Liver (tissue), 9 donors: Measurements from ENCODE around the gene CHN1. TPM values are rescaled to one million over a fixed set of nuclear protein-coding genes. Genes with fewer than 3 reads are reported as not detected.

Experiments used
- DNase-seq: peaks from one replicate; pipeline ENCODE4 v3.0.0-alpha.2; 2017; ENCODE audit warnings: low spot score
- H3K27ac ChIP-seq, 2 donors: one replicate each; pipeline ENCODE4 v1.7.0; 2013; ENCODE audit warnings: inconsistent platforms in 2 of 2, low read length in 2 of 2, control low read depth in 1 of 2, low read depth in 1 of 2, mild to moderate bottlenecking in 1 of 2
- H3K27me3 ChIP-seq, 4 donors: one replicate each; pipeline versions ENCODE4 v1.6.1 to v1.7.0; 2013; ENCODE audit warnings: low read length in 3 of 4, inconsistent platforms in 1 of 4, mild to moderate bottlenecking in 1 of 4, moderate library complexity in 1 of 4; ENCODE audit not compliant: control insufficient read depth in 4 of 4, insufficient read depth in 4 of 4
- H3K36me3 ChIP-seq, 4 donors: one replicate each; pipeline versions ENCODE4 v1.6.1 to v1.7.0; 2013; ENCODE audit warnings: low read length in 3 of 4, mild to moderate bottlenecking in 3 of 4, low read depth in 1 of 4, moderate library complexity in 1 of 4; ENCODE audit not compliant: control insufficient read depth in 4 of 4, insufficient read depth in 3 of 4
- H3K4me1 ChIP-seq, 4 donors: one replicate each; pipeline versions ENCODE4 v1.6.1 to v1.7.0; 2013; ENCODE audit warnings: low read length in 3 of 4, mild to moderate bottlenecking in 3 of 4, moderate library complexity in 1 of 4; ENCODE audit not compliant: control insufficient read depth in 4 of 4, insufficient read depth in 4 of 4
- H3K4me3 ChIP-seq, 3 donors: one replicate each; pipeline versions ENCODE4 v1.6.1 to v1.7.0; 2013; ENCODE audit warnings: low read length in 3 of 3, control low read depth in 1 of 3, low read depth in 1 of 3, mild to moderate bottlenecking in 1 of 3
- H3K9ac ChIP-seq, 2 donors: one replicate each; pipeline ENCODE4 v1.7.0; 2013; ENCODE audit warnings: low read length in 2 of 2, mild to moderate bottlenecking in 2 of 2, moderate library complexity in 2 of 2, control low read depth in 1 of 2, low read depth in 1 of 2
- H3K9me3 ChIP-seq, 4 donors: one replicate each; pipeline versions ENCODE4 v1.6.1 to v1.7.0; 2013; ENCODE audit warnings: low read length in 3 of 4; ENCODE audit not compliant: control insufficient read depth in 4 of 4
- ATF3 ChIP-seq: IDR thresholded peaks from 2 replicates; pipeline ENCODE4 v1.6.1; 2016; ENCODE audit warnings: antibody characterized with exemption
- CTCF ChIP-seq: fragments of 150-350 bp; IDR thresholded peaks from 2 replicates; pipeline ENCODE4 v1.5.1; 2017; ENCODE audit warnings: improper control_type of control experiment, low read depth, low read length; ENCODE audit not compliant: missing input control
- EGR1 ChIP-seq, 2 donors: IDR thresholded peaks; 2 replicates each; pipeline ENCODE4 v1.6.1; 2016 to 2018; ENCODE audit warnings: antibody characterized with exemption in 2 of 2, low read depth in 2 of 2
- FOXA1 ChIP-seq: IDR thresholded peaks from 2 replicates; pipeline ENCODE4 v1.6.1; 2016; ENCODE audit warnings: antibody characterized with exemption
- HNF4A ChIP-seq, 2 donors: conservative IDR thresholded peaks; 2 replicates each; pipeline ENCODE4 v1.6.1; 2016; ENCODE audit warnings: antibody characterized with exemption in 2 of 2, mild to moderate bottlenecking in 2 of 2
- JUND ChIP-seq, 2 donors: IDR thresholded peaks; 2 replicates each; pipeline ENCODE4 v1.6.1; 2016; ENCODE audit warnings: antibody characterized with exemption in 2 of 2
- MAX ChIP-seq: IDR thresholded peaks from 2 replicates; pipeline ENCODE4 v1.6.1; 2016; ENCODE audit warnings: antibody characterized with exemption
- NR2F2 ChIP-seq: IDR thresholded peaks from 2 replicates; pipeline ENCODE4 v1.6.1; 2016; ENCODE audit warnings: antibody characterized with exemption
- RAD21 ChIP-seq, 2 donors: IDR thresholded peaks; 2 replicates each; pipeline ENCODE4 v1.6.1; 2016; ENCODE audit warnings: antibody characterized with exemption in 2 of 2, mild to moderate bottlenecking in 2 of 2
- REST ChIP-seq: IDR thresholded peaks from 2 replicates; pipeline ENCODE4 v1.6.1; 2016; ENCODE audit warnings: antibody characterized with exemption, mild to moderate bottlenecking
- RXRA ChIP-seq, 2 donors: IDR thresholded peaks; 2 replicates each; pipeline ENCODE4 v1.6.1; 2017 to 2018; ENCODE audit warnings: antibody characterized with exemption in 2 of 2, mild to moderate bottlenecking in 1 of 2
- TAF1 ChIP-seq: conservative IDR thresholded peaks from 2 replicates; pipeline ENCODE4 v1.6.1; 2016; ENCODE audit warnings: antibody characterized with exemption, mild to moderate bottlenecking
- YY1 ChIP-seq: IDR thresholded peaks from 2 replicates; pipeline ENCODE4 v1.6.1; 2016; ENCODE audit warnings: antibody characterized with exemption, mild to moderate bottlenecking
- WGBS: extraction: QIAGEN DNeasy Blood & Tissue Kit; methylation state at CpG from one replicate; pipeline ENCODE4 v1.1.7; 2013; 5-methylcytosine and 5-hydroxymethylcytosine counted together
- polyA plus RNA-seq, 2 donors: library from polyadenylated mRNA; stranded (reverse) in 1 of 2; unstranded in 1 of 2; fragments of 200-250 nt in 1 of 2; fragments of >200 nt in 1 of 2; fragmentation: Nextera tagmentation in 1 of 2; extraction: Ambion mirVana in 1 of 2; gene quantifications; one replicate each; pipeline versions ENCODE4 v1.2.1 to v1.2.3, GENCODE V29; 2013 to 2015
- total RNA-seq, 2 donors: library from RNA; depleted of rRNA; stranded (reverse); fragments of >200 nt; gene quantifications; one replicate each; pipeline ENCODE4 v1.2.3, GENCODE V29; 2014
- donor health status: healthy.
- donor health status: healthy.
- donor health status: healthy.
- donor health status: healthy.
- donor health status: healthy.

The CHN1 gene
- total and polyA plus RNA-seq, 4 donors, result 0.66 to 1.6 (median 1.1) TPM

GRCh38 chr2:174882416-174882815, 122.8 kb downstream of the CHN1 start:
- Histone ChIP-seq H3K9ac (no peak overlapping the region), H3K27me3 (no peaks in the 10 kb centered on the region), H3K4me1 (no peaks in the 10 kb centered on the region), H3K27ac (no peak overlapping the region), H3K36me3 (no peaks in the 10 kb centered on the region), H3K9me3 (no peaks in the 10 kb centered on the region), H3K4me3 (no peak overlapping the region)
- WGBS, result 91% methylated on average over 3 of the region's 3 CpGs
- TF ChIP-seq FOXA1, result no peak
- no peak for TF ChIP-seq HNF4A (conservative IDR thresholded peaks at IDR 0.05)
- TF ChIP-seq MAX, result no peak
- TF ChIP-seq TAF1, result no peak
- no peak for TF ChIP-seq NR2F2
- TF ChIP-seq REST, result no peak
- no peak for DNase-seq

- Histone ChIP-seq H3K27me3 (no peaks in the 10 kb centered on the region), H3K9me3 (no peaks in the 10 kb centered on the region), H3K4me1 (no peaks in the 10 kb centered on the region), H3K9ac (no peak overlapping the region), H3K36me3 (no peaks in the 10 kb centered on the region), H3K27ac (no peak overlapping the region), H3K4me3 (no peak overlapping the region)
- no peak for DNase-seq
- WGBS, result 70% methylated on average over 2 of the region's 2 CpGs
- TF ChIP-seq MAX, result no peak
- TF ChIP-seq ATF3, result no peak
- TF ChIP-seq REST, result no peak
Observed at GRCh38 chr2:174881678-174882077, 123.5 kb downstream of the CHN1 start.

GRCh38 chr2:174878537-174879147, 126.5 kb downstream of the CHN1 start:
- no peak for TF ChIP-seq FOXA1
- TF ChIP-seq MAX, result no peak
- TF ChIP-seq JUND (IDR thresholded peaks at IDR 0.05), result no peak
- TF ChIP-seq YY1, result no peak
- no peak for TF ChIP-seq TAF1
- no peak for TF ChIP-seq EGR1 (IDR thresholded peaks at IDR 0.05; ENCODE audit: low read depth in 2 of 2)
- no peak for TF ChIP-seq CTCF
- no peak for TF ChIP-seq RXRA (IDR thresholded peaks at IDR 0.05)
- TF ChIP-seq RAD21 (IDR thresholded peaks at IDR 0.05), result no peak
- Histone ChIP-seq H3K9me3 (no peaks in the 10 kb centered on the region), H3K27me3 (no peaks in the 10 kb centered on the region), H3K9ac (peak overlapping the region in 1 of 2 donors; percentile 31), H3K36me3 (no peaks in the 10 kb centered on the region), H3K4me1 (no peaks in the 10 kb centered on the region), H3K27ac (no peak overlapping the region), H3K4me3 (peak overlapping the region; percentile 11 to 18 (median 13))
- no peak for DNase-seq
- WGBS, result 66% methylated on average over 4 of the region's 4 CpGs
